Measurements from ENCODE around the gene PAK1. TPM values are rescaled to one million over a fixed set of nuclear protein-coding genes. Genes with fewer than 3 reads are reported as not detected.

The PAK1 gene
- total and polyA plus RNA-seq, 2 donors (not counting 3 experiments of a cell fraction or from before 2014, with no cell fraction given), result 5.6 to 12.9 TPM

GRCh38 chr11:77442394-77443053, 31.4 kb downstream of the PAK1 start:
- no peak overlapping the region for H3K27ac ChIP-seq (ENCODE audit: insufficient read depth, low read depth, low read length)
- no peaks in the 10 kb centered on the region for H3K4me1 ChIP-seq (ENCODE audit: control insufficient read depth, extremely low read depth, insufficient read depth, low read length)
- no peaks in the 10 kb centered on the region for H4K20me1 ChIP-seq (replicated peaks; ENCODE audit: control insufficient read depth, extremely low read depth, insufficient read depth, low read length)
- no peaks in the 10 kb centered on the region for H3K79me2 ChIP-seq (ENCODE audit: control insufficient read depth, insufficient read depth, low read length)
- no peak overlapping the region for H3K4me2 ChIP-seq (ENCODE audit: insufficient read depth, low read length)
- no peak overlapping the region for H3K4me3 ChIP-seq (replicated peaks in 1 of 3; ENCODE audit: insufficient read depth in 1 of 3, low read depth in 1 of 3, low read length in 3 of 3)
- H3K9ac ChIP-seq (replicated peaks; ENCODE audit: extremely low read depth, insufficient read depth, low read length), result no peak overlapping the region
- no peaks in the 10 kb centered on the region for H3K9me3 ChIP-seq (replicated peaks; ENCODE audit: control insufficient read depth, insufficient read depth, low read length)
- DNase-seq (ENCODE audit: low read depth, low spot score), result no peak
- ChIA-PET CTCF (no interaction called here), POLR2A (no interaction called here)
- intact Hi-C loops (cut with micrococcal nuclease), result no loop called here
- BruUV-seq (replicated peaks), result no TSS peak
- no peak for FAIRE-seq
- dilution Hi-C loops (cut with MboI; ENCODE audit: extremely low pct_ligation_motif_present, low sequenced_read_pairs), result no loop called here
- no peaks in the 10 kb centered on the region for H3K36me3 ChIP-seq (ENCODE audit: control insufficient read depth in 2 of 2, extremely low read depth in 1 of 2, insufficient read depth in 2 of 2, low read length in 2 of 2)
- peaks cover 7 to 21% of the 10 kb centered on the region in 2 experiments for H3K27me3 ChIP-seq (ENCODE audit: control insufficient read depth in 2 of 2, insufficient read depth in 2 of 2, low read length in 2 of 2)
- H2AFZ ChIP-seq (ENCODE audit: low read depth, low read length), result no peak overlapping the region
- H3K9me1 ChIP-seq (replicated peaks; ENCODE audit: control insufficient read depth, extremely low read depth, insufficient read depth, low read length), result no peaks in the 10 kb centered on the region
- TF ChIP-seq FOS (IDR thresholded peaks at IDR 0.05; ENCODE audit: borderline replicate concordance, insufficient read depth, low read length) (no peak), CTCF (IDR thresholded peaks at IDR 0.05; ENCODE audit: extremely low read depth in 1 of 2, insufficient read depth in 1 of 2, low read depth in 1 of 2, low read length in 2 of 2) (no peak), MAX (IDR thresholded peaks at IDR 0.05; ENCODE audit: insufficient read depth, insufficient read length) (no peak), POLR2AphosphoS5 (IDR thresholded peaks at IDR 0.05; ENCODE audit: insufficient read depth, low read depth, low read length) (no peak), GATA2 (IDR thresholded peaks at IDR 0.05; ENCODE audit: insufficient read depth, insufficient read length, low read depth, low read length) (no peak), JUN (IDR thresholded peaks at IDR 0.05; ENCODE audit: borderline replicate concordance, insufficient read depth, insufficient read length, low read depth) (no peak), EZH2 (IDR thresholded peaks at IDR 0.05; ENCODE audit: borderline replicate concordance, low read depth, low read length, severe bottlenecking) (no peak), MYC (IDR thresholded peaks at IDR 0.05; ENCODE audit: low read depth, low read length) (no peak), POLR2A (IDR thresholded peaks at IDR 0.05; ENCODE audit: low read depth, low read length) (no peak)

Data from endothelial cell of umbilical vein (primary cell).